GM12892 (cell line): ENCODE measurements around the gene ACAP3.
A peak's percentile ranks its signal among the peaks of the same experiment; 100 is the strongest.

Experiments
- DNase-seq: peaks from one replicate; pipeline ENCODE4 v3.0.0; 2011; ENCODE audit not compliant: insufficient read length
- FAIRE-seq: peaks from 2 replicates; lab custom pipeline; 2011; peaks lifted over from hg19 to GRCh38; lab: Jason Lieb, UNC
- POLR2A ChIP-seq: IDR thresholded peaks from 2 replicates; pipeline ENCODE4 v1.6.1; 2011; ENCODE audit warnings: low read depth, low read length, control low read depth
- POLR2AphosphoS5 ChIP-seq: IDR thresholded peaks from 2 replicates; pipeline ENCODE4 v1.6.1; 2011; ENCODE audit warnings: low read depth, low read length, control low read depth
- TAF1 ChIP-seq: IDR thresholded peaks from 2 replicates; pipeline ENCODE4 v1.6.1; 2011; ENCODE audit warnings: low read depth, mild to moderate bottlenecking, control low read depth, low read length, borderline replicate concordance

The ACAP3 gene

DNA sequence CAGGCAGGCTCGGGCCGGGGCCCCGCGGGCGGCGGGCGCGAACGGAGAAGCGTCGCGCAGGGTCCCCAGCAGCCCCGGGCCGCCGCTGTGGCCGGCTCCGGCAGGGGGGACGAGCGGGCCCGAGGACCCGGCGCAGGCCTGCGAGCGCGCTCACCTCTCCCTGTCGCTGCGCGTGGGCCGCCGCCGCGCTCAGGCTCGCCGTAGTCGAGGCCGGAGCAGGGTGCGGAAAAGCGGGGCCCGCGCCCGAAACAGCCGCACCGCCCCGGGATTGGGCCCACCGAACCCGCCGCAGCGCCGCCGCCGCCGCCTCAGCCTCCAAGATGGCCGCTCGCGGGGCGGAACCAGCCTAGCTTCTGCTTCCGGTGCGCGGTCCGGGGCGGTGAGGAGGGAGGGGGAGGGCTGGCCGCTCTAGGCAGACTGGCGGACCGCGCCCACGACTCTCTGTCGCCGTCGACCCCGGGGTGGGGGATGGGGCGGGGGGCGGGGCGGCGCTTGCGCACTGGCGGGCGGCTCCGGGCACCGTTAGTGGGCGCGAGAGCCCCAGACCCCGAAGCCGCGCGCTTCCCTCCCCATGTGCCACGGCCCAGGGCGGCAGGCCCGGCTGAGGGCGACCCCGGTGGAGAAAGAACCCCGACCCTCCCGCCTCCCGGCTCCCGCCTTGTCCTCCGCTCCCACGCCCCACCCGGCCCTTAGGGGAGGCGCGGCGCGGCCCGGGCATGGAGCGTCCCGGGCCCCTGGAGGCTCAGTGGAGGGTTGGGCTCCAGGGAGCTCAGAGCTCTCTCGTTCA is 34.0 kb downstream of the ACAP3 start, which contains the start of gene UBE2J2:
UBE2J2 (minus strand) TSS at position 343 of the 787 bp plus-strand sequence. CDS start 5,862 bp downstream, outside the sequence.
- TF ChIP-seq POLR2A (peak; percentile 70; the same call in 1 of the 2 replicates), POLR2AphosphoS5 (no peak), TAF1 (0 out of 2 replicates have a peak, but pooled peaks have one; percentile 38)
- FAIRE-seq (peak; percentile 95), DNase-seq (peak; percentile 98)

DNA sequence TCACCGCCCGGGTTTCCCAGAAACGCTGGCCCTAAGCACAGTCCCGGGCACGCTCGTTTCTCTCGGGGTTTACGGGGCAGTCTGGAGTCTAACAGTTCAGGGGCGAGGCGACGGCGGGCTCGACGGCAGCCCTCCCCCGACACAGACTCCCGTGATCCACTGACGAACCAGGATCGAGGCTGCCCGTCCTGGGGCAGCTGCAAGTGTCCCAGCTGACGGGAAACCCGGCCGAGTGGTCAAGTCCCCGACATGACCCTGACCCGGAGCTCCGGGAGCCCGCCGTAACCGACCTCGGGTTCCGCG is 34.6 kb downstream of the ACAP3 start:
- FAIRE-seq = no peak
- no peak for DNase-seq
- TF ChIP-seq POLR2A = no peak
- TF ChIP-seq TAF1 = no peak
- no peak for TF ChIP-seq POLR2AphosphoS5

DNA sequence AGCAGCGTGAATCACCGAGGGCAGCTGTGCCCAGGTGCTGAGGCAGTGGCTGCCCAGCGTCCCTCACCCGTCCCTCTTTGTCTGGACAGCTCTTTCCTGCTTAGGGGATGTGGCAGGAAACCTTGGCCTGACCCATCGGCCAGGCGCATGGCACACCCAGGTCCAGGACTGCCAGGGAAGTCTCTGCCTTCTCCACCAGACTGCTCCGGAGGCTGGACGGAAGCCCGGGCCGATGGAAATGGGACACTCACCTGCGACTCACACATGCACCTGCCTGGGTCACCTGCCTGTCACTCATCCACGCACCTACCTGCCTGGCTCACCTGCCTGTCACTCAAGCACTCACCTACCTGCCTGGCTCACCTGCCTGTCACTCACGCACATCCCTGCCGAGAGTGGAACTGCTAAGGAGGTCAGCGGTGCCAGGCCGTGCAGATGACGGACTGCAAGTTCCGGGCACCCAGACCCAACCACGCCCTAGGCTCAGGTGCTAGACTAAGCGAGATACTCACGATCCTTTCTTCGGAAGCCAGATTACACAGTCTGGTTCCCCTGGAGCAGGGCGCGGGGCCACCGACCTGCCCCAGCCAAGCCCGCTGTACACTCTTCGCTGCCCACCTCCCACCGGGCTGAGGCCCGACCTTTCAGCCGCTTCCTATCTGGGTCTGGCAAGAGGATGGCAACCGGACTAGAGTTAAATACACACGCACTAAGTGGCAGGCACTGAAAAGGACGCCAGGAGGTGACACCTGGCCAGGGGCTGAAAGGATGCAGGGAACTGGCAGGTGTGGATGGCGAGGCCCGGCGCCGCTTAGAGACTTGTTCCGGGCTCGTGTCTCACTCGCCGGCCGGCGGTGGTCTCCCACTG is 35.2 kb downstream of the ACAP3 start:
- FAIRE-seq (peak; percentile 78), DNase-seq (no peak)
- no peak for TF ChIP-seq POLR2AphosphoS5

DNA sequence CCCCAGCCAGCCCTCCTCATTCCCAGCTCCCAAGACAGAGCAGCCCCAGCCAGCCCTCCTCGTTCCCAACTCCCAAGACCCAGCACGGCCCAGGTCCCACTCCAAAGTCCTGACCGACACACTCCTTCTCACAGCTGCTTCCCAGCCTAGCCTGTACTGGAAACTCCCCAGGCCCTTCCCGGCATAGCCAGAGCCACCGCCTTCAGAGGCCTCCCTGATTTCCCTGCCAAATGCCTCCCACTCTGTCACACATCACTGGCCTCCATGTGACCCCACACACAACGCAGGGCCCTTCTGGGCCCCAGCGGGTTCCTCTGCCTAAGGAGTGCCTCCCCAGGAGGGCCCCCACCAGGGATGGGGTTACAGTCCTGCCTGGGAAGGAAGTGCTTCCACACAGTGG is 36.9 kb downstream of the ACAP3 start:
- DNase-seq = no peak
- no peak for FAIRE-seq
- TF ChIP-seq TAF1 = no peak
- TF ChIP-seq POLR2AphosphoS5 = no peak
- no peak for TF ChIP-seq POLR2A

DNA sequence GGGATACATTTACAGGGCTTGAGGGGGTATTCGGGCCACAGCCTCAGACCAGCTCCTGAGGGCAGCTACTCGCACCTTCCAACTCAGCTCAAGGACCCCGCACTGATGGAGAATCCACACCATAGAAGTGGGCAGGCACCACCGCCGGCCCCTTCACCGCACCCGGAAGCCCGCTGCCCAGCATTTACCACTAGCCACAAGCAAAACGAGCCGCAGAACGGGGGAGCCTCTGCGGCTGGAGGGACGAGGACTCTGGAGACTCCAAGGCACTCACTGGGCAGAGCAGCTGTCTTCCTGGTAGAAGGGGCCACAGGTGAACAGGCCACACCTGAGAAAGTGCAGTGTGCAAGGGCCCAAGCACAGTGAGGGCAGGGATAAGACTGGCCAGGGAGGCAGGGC is 39.4 kb downstream of the ACAP3 start:
- DNase-seq = no peak
- FAIRE-seq = no peak
- TF ChIP-seq POLR2AphosphoS5 = no peak
- TF ChIP-seq TAF1 = no peak
- no peak for TF ChIP-seq POLR2A

DNA sequence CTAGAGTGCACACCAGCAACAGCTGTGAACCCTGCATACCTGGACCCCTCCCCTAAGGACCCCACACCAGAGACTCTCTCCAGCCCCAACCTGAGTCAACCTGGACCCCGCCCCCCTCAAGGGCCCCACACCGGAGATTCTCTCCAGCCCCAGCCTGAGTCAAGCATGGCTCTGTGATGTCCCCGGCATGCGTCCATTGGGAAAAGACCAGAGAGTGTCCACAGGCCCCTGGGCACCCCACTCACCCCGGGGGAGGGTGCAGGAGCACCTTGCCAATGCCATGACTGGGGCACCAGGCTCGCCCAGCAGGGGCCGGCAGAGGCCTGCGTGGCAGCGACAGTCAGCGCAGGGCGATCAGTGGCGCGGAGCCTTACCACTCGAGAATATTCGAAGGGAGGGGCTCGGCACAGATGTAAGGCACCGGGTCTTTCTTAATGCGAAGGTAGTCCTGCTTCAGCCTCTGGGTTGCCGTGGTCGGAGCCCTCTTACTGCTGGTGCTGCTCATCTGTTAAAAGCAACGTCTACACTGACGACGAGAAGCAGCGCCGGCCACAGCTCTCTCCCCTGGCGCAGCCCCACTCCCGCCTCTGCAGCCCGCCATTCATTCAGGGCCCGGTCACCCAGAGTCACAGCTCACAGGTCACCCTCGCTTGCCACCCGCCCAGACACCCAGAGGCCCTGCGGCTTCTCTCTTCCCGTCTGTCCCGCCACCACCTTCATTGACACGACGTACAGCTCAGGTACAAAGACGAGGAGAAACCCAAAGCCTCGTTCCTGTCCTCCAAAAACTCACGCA is 40.0 kb downstream of the ACAP3 start:
- no peak for TF ChIP-seq POLR2AphosphoS5
- TF ChIP-seq POLR2A = no peak
- TF ChIP-seq TAF1 = no peak
- FAIRE-seq = no peak
- DNase-seq = no peak

DNA sequence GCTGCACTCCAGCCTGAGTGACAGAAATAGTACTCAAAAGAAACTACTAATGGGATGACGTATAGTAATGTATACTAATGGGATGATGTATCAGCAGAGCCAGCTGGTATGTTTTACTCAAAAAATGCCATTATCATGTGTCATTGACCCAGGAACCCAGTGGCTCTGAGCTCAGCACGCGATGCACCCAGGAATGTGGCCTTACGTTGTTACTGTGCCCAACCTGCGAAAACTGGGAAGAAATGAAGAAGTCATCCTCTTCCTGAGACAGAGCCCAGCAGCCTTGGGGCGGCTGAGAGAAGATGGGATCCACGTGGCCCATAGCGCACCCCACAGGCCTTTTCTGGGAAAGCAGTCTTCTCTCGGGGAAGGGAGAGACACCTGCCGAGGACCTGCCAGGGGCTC is 42.9 kb downstream of the ACAP3 start:
- FAIRE-seq (no peak), DNase-seq (no peak)
- TF ChIP-seq POLR2A = no peak
- TF ChIP-seq POLR2AphosphoS5 = no peak
- no peak for TF ChIP-seq TAF1

DNA sequence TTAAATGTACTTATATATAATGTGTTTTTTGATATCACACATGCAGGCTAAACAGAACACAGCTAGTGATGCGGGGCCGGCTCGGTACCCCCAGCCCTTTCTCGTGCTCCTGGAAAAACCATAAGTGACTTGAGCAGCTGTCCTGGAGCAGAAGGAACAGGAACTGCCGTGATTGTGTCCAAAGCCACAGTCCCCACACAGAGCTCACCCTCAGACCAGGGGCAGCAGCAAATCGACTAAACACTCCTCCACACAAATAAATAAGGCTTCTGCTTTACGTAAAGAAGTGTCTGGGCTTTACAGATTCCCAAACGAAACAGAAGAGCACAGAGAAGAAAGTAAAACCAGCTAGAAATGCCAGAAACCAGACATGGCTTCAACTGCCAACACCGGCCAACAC is 43.7 kb downstream of the ACAP3 start:
- DNase-seq (no peak), FAIRE-seq (no peak)
- TF ChIP-seq POLR2A = no peak
- TF ChIP-seq TAF1 = no peak
- no peak for TF ChIP-seq POLR2AphosphoS5

DNA sequence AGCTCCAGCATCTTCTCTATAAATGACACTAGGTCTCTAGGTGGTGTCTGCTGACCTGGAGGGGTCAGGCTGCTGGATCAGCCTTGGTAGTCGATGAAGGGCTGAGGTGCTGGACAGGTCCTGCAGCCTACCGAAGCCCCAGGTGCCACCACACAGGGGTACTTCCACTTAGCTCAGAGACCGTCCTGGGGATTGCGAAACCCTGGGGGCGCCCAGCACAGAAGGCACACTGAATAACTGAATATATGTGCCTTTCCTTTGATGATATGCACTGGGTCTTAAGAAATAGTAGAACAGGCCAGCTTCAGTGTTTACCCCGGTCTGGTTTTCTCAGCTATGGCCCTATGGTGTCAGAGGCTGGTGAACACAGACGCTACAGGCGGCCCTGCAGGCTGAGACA is 45.0 kb downstream of the ACAP3 start:
- DNase-seq (no peak), FAIRE-seq (no peak)
- no peak for TF ChIP-seq POLR2A
- TF ChIP-seq TAF1 = no peak
- TF ChIP-seq POLR2AphosphoS5 = no peak

DNA sequence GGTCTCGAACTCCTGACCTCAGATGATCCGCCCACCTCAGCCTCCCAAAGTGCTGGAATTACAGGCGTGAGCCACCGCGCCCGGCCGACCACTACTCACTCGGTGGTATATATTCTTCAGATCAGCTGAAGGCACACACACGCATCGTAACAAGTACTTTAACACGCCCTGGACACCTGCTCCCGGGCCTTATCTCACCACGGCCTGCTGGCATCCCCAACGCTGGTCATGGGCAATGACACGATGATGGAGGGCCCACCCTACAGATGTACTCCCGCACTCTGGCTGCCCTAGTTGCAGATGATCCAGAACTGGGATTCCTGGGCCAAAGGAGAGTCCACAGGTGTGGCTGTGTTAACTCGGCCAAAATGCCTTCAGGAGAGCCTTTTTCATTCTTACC is 45.7 kb downstream of the ACAP3 start:
- DNase-seq (no peak), FAIRE-seq (no peak)
- TF ChIP-seq TAF1 = no peak

DNA sequence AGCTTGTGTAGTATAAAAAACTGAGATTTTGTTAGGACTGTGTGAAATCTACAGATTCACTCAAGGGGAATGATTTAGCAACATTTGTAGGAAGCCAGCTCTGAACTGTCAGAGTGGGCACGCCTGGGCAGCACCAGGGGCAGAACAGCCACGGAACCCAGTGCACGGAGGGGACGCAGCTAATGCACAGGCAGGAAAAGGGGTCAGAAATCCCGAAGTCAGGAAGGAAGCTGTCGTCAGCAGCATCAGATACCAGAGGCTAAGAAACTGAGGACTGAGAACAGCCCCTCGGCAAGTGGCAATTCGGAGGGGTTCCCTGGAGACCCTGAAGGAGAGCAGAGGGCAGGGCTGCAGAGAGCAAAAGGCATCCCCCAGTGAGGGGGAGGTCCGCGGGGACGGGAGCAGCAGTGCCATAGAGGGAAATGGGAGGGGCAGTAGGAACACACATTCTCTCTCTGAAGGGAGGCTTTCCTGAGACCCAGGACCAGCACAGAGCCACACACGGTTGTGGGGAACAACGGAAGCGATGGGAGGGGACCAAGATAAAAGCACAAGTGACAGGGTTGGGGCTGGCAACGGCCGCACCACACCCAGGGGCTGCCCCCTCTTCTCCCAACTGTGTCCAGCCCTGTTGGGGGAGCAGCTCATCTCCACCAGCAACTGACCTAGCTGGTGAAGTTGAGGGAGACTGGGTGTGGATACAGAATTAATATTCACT is 46.7 kb downstream of the ACAP3 start:
- TF ChIP-seq POLR2A = no peak
- no peak for TF ChIP-seq POLR2AphosphoS5
- TF ChIP-seq TAF1 = no peak
- DNase-seq (no peak), FAIRE-seq (no peak)
